ENCODE measurements around the gene HMCN1. TPM values are rescaled to one million over a fixed set of nuclear protein-coding genes. Genes with fewer than 3 reads are reported as not detected.

Gene HMCN1
- total RNA-seq, 3 donors from 2014 or later: 2.0 to 8.6 (median 3.4) TPM

GRCh38 chr1:186059752-186060151, 325.6 kb downstream of the HMCN1 start:
- H3K4me1 ChIP-seq (ENCODE audit: low read depth): no peaks in the 10 kb centered on the region
- TF ChIP-seq CTCF (IDR thresholded peaks at IDR 0.05): no peak
- no peaks in the 10 kb centered on the region for H3K36me3 ChIP-seq (ENCODE audit: low read depth)
- no peak for DNase-seq
- no peaks in the 10 kb centered on the region for H3K9me3 ChIP-seq
- H3K4me3 ChIP-seq: no peak overlapping the region
- intact Hi-C loops (cut with DNase I, micrococcal nuclease): no loop called here
- ATAC-seq: no peak

- intact Hi-C loops (cut with DNase I, micrococcal nuclease): no loop called here
- no peaks in the 10 kb centered on the region for H3K9me3 ChIP-seq
- TF ChIP-seq CTCF (IDR thresholded peaks at IDR 0.05): no peak
- ATAC-seq (no peak), DNase-seq (no peak)
- H3K36me3 ChIP-seq (ENCODE audit: low read depth): no peaks in the 10 kb centered on the region
- H3K4me1 ChIP-seq (ENCODE audit: low read depth): no peaks in the 10 kb centered on the region
- H3K4me3 ChIP-seq: no peak overlapping the region
Measured at GRCh38 chr1:186060226-186060625, 326.0 kb downstream of the HMCN1 start.

- Histone ChIP-seq H3K4me1 (ENCODE audit: low read depth) (no peaks in the 10 kb centered on the region), H3K4me3 (no peak overlapping the region), H3K36me3 (ENCODE audit: low read depth) (no peaks in the 10 kb centered on the region), H3K9me3 (no peaks in the 10 kb centered on the region)
- DNase-seq: no peak
- no peak for TF ChIP-seq CTCF (IDR thresholded peaks at IDR 0.05)
- no peak for ATAC-seq
- intact Hi-C loops (cut with DNase I, micrococcal nuclease): no loop called here
Measured at GRCh38 chr1:186063091-186063657, 329.0 kb downstream of the HMCN1 start.

- ATAC-seq (no peak), DNase-seq (no peak)
- Histone ChIP-seq H3K9me3 (no peaks in the 10 kb centered on the region), H3K36me3 (ENCODE audit: low read depth) (no peaks in the 10 kb centered on the region), H3K4me3 (no peak overlapping the region), H3K4me1 (ENCODE audit: low read depth) (no peaks in the 10 kb centered on the region)
- intact Hi-C loops (cut with DNase I, micrococcal nuclease): no loop called here
- no peak for TF ChIP-seq CTCF (IDR thresholded peaks at IDR 0.05)
Measured at GRCh38 chr1:186066411-186066810, 332.2 kb downstream of the HMCN1 start.

GRCh38 chr1:186073697-186074096, 339.5 kb downstream of the HMCN1 start:
- no peak for TF ChIP-seq CTCF (IDR thresholded peaks at IDR 0.05)
- DNase-seq (no peak), ATAC-seq (no peak)
- intact Hi-C loops (cut with DNase I, micrococcal nuclease): no loop called here
- H3K4me1 ChIP-seq (ENCODE audit: low read depth): no peaks in the 10 kb centered on the region
- no peaks in the 10 kb centered on the region for H3K36me3 ChIP-seq (ENCODE audit: low read depth)
- no peak overlapping the region for H3K4me3 ChIP-seq
- no peaks in the 10 kb centered on the region for H3K9me3 ChIP-seq

GRCh38 chr1:186076006-186076405, 341.8 kb downstream of the HMCN1 start:
- Histone ChIP-seq H3K4me1 (ENCODE audit: low read depth) (no peaks in the 10 kb centered on the region), H3K9me3 (no peaks in the 10 kb centered on the region), H3K4me3 (no peak overlapping the region), H3K36me3 (ENCODE audit: low read depth) (no peaks in the 10 kb centered on the region)
- DNase-seq (no peak), ATAC-seq (no peak)
- intact Hi-C loops (cut with DNase I, micrococcal nuclease): no loop called here
- no peak for TF ChIP-seq CTCF (IDR thresholded peaks at IDR 0.05)

Data from mucosa of descending colon (tissue), 3 donors.